H1 (cell line): ENCODE data around the gene ORAI3. TPM values are rescaled to one million over a fixed set of nuclear protein-coding genes. Genes with fewer than 3 reads are reported as not detected.

ENCODE experiments used
- FOSL1 ChIP-seq: IDR thresholded peaks from 2 replicates; pipeline ENCODE4 v1.6.1; 2011; ENCODE audit warnings: mild to moderate bottlenecking, low read depth, low read length, moderate library complexity; ENCODE audit not compliant: insufficient read depth
- POLR2A ChIP-seq, 2 experiments: IDR thresholded peaks; 1 replicate in 1 of 2; 2 replicates in 1 of 2; pipeline ENCODE4 v1.6.1; 2011; ENCODE audit warnings: low read depth in 2 of 2, low read length in 2 of 2, mild to moderate bottlenecking in 2 of 2; ENCODE audit errors: control extremely low read depth in 1 of 2
- polyA plus RNA-seq, 7 experiments: library from polyadenylated mRNA; depleted of rRNA in 3 of 7; stranded (reverse) in 5 of 7; unstranded in 2 of 7; fragments of >200 nt in 5 of 7; fragments of 200-250 nt in 2 of 7; gene quantifications; 1 replicate in 5 of 7; 2 replicates in 1 of 7; 4 replicates in 1 of 7; pipeline versions ENCODE4 v1.2.1 to v1.2.3, GENCODE V29; 2011 to 2013; ENCODE audit warnings: missing spikeins in 2 of 7, mixed read lengths in 2 of 7
- total RNA-seq: library from RNA; stranded (reverse); fragmentation: NEBNext Ultra II Directional; extraction: Animal tissue kit (Norgen Biotek cat#: 25700); gene quantifications from 2 replicates; pipeline ENCODE4 v1.2.1, GENCODE V29; 2021
- TF ChIP-seq, protein P1 (sequence below): fragments of 300-600 bp; sonication (generic); IDR thresholded peaks from 2 replicates; pipeline ENCODE4 v1.7.1; 2012; ENCODE audit warnings: low read length, moderate library complexity, mild to moderate bottlenecking, inconsistent platforms; ENCODE audit not compliant: insufficient replicate concordance

Gene ORAI3
- total and polyA plus RNA-seq, 2 of the 8 experiments (the other 6 are each of a cell fraction or from before 2014, with no cell fraction given) = 8.7 to 24.5 TPM

DNA sequence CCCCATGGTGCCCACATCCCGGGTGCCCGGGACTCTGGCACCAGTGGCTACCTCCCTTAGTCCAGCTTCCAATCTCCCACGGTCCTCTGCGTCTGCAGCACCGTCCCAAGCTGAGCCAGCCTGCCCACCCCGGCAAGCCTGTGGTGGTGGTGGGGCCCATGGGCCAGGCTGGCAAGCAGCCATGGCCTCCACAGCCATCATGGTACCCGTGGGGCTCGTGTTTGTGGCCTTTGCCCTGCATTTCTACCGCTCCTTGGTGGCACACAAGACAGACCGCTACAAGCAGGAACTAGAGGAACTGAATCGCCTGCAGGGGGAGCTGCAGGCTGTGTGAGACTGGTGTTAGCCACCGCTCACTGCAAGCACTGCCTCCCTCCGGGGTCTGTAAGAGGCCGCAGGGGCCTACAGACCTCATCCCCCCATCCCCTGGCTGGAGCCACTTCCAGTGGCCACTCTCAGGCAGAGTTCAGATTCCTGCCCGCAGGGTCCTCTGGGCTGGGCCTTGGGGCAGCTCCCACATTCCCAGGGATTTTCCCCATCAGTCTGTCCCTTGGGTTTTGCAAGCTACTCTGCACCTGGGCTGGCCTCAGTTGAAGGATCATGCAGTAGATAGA, 4.8 kb downstream of the ORAI3 start (continued):
- TF ChIP-seq, protein P1, sequence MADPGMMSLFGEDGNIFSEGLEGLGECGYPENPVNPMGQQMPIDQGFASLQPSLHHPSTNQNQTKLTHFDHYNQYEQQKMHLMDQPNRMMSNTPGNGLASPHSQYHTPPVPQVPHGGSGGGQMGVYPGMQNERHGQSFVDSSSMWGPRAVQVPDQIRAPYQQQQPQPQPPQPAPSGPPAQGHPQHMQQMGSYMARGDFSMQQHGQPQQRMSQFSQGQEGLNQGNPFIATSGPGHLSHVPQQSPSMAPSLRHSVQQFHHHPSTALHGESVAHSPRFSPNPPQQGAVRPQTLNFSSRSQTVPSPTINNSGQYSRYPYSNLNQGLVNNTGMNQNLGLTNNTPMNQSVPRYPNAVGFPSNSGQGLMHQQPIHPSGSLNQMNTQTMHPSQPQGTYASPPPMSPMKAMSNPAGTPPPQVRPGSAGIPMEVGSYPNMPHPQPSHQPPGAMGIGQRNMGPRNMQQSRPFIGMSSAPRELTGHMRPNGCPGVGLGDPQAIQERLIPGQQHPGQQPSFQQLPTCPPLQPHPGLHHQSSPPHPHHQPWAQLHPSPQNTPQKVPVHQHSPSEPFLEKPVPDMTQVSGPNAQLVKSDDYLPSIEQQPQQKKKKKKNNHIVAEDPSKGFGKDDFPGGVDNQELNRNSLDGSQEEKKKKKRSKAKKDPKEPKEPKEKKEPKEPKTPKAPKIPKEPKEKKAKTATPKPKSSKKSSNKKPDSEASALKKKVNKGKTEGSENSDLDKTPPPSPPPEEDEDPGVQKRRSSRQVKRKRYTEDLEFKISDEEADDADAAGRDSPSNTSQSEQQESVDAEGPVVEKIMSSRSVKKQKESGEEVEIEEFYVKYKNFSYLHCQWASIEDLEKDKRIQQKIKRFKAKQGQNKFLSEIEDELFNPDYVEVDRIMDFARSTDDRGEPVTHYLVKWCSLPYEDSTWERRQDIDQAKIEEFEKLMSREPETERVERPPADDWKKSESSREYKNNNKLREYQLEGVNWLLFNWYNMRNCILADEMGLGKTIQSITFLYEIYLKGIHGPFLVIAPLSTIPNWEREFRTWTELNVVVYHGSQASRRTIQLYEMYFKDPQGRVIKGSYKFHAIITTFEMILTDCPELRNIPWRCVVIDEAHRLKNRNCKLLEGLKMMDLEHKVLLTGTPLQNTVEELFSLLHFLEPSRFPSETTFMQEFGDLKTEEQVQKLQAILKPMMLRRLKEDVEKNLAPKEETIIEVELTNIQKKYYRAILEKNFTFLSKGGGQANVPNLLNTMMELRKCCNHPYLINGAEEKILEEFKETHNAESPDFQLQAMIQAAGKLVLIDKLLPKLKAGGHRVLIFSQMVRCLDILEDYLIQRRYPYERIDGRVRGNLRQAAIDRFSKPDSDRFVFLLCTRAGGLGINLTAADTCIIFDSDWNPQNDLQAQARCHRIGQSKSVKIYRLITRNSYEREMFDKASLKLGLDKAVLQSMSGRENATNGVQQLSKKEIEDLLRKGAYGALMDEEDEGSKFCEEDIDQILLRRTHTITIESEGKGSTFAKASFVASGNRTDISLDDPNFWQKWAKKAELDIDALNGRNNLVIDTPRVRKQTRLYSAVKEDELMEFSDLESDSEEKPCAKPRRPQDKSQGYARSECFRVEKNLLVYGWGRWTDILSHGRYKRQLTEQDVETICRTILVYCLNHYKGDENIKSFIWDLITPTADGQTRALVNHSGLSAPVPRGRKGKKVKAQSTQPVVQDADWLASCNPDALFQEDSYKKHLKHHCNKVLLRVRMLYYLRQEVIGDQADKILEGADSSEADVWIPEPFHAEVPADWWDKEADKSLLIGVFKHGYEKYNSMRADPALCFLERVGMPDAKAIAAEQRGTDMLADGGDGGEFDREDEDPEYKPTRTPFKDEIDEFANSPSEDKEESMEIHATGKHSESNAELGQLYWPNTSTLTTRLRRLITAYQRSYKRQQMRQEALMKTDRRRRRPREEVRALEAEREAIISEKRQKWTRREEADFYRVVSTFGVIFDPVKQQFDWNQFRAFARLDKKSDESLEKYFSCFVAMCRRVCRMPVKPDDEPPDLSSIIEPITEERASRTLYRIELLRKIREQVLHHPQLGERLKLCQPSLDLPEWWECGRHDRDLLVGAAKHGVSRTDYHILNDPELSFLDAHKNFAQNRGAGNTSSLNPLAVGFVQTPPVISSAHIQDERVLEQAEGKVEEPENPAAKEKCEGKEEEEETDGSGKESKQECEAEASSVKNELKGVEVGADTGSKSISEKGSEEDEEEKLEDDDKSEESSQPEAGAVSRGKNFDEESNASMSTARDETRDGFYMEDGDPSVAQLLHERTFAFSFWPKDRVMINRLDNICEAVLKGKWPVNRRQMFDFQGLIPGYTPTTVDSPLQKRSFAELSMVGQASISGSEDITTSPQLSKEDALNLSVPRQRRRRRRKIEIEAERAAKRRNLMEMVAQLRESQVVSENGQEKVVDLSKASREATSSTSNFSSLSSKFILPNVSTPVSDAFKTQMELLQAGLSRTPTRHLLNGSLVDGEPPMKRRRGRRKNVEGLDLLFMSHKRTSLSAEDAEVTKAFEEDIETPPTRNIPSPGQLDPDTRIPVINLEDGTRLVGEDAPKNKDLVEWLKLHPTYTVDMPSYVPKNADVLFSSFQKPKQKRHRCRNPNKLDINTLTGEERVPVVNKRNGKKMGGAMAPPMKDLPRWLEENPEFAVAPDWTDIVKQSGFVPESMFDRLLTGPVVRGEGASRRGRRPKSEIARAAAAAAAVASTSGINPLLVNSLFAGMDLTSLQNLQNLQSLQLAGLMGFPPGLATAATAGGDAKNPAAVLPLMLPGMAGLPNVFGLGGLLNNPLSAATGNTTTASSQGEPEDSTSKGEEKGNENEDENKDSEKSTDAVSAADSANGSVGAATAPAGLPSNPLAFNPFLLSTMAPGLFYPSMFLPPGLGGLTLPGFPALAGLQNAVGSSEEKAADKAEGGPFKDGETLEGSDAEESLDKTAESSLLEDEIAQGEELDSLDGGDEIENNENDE = no peak
- no peak for TF ChIP-seq POLR2A (IDR thresholded peaks at IDR 0.05; ENCODE audit: control extremely low read depth in 1 of 2, low read depth in 2 of 2, low read length in 2 of 2)
- no peak for TF ChIP-seq FOSL1
